ENCODE data around the gene IGFBP7. TPM values are rescaled to one million over a fixed set of nuclear protein-coding genes. Genes with fewer than 3 reads are reported as not detected.

IGFBP7 gene
- total RNA-seq, 1 donor from 2014 or later: 3,484 TPM

DNA sequence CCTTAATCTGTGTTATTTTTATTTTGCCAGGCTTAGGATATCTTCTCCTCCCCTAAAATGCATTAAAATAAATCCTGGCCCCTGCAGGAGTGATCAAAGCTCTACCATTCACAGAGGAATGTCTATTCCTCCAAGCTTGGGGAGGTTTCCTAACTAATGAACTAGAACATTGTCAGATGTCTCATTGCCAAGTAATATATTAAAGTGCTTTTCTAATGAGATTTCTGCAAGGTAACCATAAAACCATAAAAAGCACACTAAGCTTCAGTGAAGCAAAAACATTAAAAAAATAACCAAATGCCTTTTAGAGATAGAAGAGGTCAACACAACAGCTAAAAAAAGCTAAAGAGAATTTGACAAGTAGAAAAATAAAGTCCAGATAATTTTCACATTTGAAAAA lies 34.8 kb downstream of the IGFBP7 start:
- Mint-ChIP-seq H3K9me3 (ENCODE audit: unreplicated experiment) (no peaks in the 10 kb centered on the region), H3K27ac (ENCODE audit: unreplicated experiment) (peak overlapping the region; percentile 83), H3K36me3 (ENCODE audit: unreplicated experiment) (peaks cover 49% of the 10 kb centered on the region), H3K4me3 (ENCODE audit: unreplicated experiment) (no peak overlapping the region), H3K4me1 (ENCODE audit: unreplicated experiment) (peaks cover 95% of the 10 kb centered on the region), H3K27me3 (ENCODE audit: unreplicated experiment) (no peaks in the 10 kb centered on the region)
- TF ChIP-seq, protein P1, sequence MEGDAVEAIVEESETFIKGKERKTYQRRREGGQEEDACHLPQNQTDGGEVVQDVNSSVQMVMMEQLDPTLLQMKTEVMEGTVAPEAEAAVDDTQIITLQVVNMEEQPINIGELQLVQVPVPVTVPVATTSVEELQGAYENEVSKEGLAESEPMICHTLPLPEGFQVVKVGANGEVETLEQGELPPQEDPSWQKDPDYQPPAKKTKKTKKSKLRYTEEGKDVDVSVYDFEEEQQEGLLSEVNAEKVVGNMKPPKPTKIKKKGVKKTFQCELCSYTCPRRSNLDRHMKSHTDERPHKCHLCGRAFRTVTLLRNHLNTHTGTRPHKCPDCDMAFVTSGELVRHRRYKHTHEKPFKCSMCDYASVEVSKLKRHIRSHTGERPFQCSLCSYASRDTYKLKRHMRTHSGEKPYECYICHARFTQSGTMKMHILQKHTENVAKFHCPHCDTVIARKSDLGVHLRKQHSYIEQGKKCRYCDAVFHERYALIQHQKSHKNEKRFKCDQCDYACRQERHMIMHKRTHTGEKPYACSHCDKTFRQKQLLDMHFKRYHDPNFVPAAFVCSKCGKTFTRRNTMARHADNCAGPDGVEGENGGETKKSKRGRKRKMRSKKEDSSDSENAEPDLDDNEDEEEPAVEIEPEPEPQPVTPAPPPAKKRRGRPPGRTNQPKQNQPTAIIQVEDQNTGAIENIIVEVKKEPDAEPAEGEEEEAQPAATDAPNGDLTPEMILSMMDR (IDR thresholded peaks at IDR 0.05): no peak
- DNase-seq (ENCODE audit: extremely low spot score, unreplicated experiment): no peak

DNA sequence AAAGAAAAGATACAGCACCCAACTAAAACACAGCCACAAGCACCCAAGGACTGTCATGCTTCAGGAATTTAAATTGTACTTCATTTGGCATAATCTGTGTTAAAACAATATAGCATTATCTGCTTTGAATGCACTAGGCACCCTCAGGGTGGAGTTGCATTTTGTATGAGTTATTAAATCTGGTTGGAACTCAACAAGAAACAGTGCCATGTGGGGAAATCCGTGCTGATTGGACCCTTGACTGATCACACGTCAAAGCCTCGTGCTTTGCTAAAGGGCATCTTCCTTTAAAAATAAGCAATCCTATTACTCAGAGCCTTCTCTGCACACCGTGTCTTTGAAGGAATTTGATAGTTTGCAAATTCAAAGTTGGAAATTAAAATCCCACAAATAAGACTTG lies 35.4 kb downstream of the IGFBP7 start:
- Mint-ChIP-seq H3K4me1 (ENCODE audit: unreplicated experiment) (peaks cover 95% of the 10 kb centered on the region), H3K27ac (ENCODE audit: unreplicated experiment) (peak overlapping the region; percentile 83), H3K27me3 (ENCODE audit: unreplicated experiment) (no peaks in the 10 kb centered on the region), H3K36me3 (ENCODE audit: unreplicated experiment) (peaks cover 52% of the 10 kb centered on the region), H3K4me3 (ENCODE audit: unreplicated experiment) (peak overlapping the region; percentile 23), H3K9me3 (ENCODE audit: unreplicated experiment) (no peaks in the 10 kb centered on the region)
- TF ChIP-seq, protein P1 (IDR thresholded peaks at IDR 0.05): no peak
- DNase-seq (ENCODE audit: extremely low spot score, unreplicated experiment): no peak

DNA sequence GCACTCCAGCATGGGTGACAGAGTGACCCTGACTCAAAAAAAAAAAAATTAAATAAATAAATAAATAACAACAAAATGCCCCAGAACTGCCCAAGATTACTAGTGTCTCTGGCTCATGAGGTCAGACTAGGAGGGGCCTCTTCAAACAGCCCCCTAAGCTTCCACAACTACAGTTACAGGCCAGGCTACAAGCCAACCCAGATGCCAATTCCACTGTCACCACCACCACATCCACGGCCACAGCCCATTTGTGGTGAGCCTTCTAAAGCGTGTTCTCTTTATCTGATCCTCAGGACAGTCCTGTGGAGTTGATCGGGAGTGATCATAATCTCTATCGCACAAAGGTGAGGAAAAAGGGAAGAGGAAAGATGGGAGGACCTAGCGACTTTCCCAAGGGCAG lies 36.6 kb downstream of the IGFBP7 start:
- H3K4me1 Mint-ChIP-seq (ENCODE audit: unreplicated experiment): peaks cover 95% of the 10 kb centered on the region
- H3K4me3 Mint-ChIP-seq (ENCODE audit: unreplicated experiment): peak overlapping the region; percentile 12
- no peak for DNase-seq (ENCODE audit: extremely low spot score, unreplicated experiment)
- H3K27ac Mint-ChIP-seq (ENCODE audit: unreplicated experiment): peak overlapping the region; percentile 83
- H3K36me3 Mint-ChIP-seq (ENCODE audit: unreplicated experiment): peaks cover 53% of the 10 kb centered on the region
- TF ChIP-seq, protein P1 (IDR thresholded peaks at IDR 0.05): no peak
- no peaks in the 10 kb centered on the region for H3K27me3 Mint-ChIP-seq (ENCODE audit: unreplicated experiment)
- no peaks in the 10 kb centered on the region for H3K9me3 Mint-ChIP-seq (ENCODE audit: unreplicated experiment)

DNA sequence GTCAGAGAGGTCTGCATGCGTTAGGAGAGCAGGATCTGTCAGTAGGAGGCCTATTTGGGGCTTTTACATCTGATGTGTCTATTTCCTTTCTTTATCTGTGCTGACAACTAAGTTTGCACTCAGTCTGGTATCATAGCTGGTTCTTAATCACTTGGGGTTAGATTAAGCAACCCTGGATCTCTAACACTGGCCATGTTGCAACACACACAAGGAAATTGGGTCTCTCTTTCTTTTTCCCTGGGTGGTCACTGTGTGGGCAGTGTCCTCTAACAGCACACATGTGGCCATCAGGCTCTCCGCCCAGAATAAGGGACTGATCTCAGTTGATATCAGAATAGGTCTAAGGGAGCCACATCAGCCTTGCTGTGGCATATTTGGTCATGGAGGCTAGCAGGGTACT lies 38.9 kb downstream of the IGFBP7 start:
- H3K27ac Mint-ChIP-seq (ENCODE audit: unreplicated experiment): peak overlapping the region; percentile 92
- DNase-seq (ENCODE audit: extremely low spot score, unreplicated experiment): no peak
- H3K4me1 Mint-ChIP-seq (ENCODE audit: unreplicated experiment): peaks cover 96% of the 10 kb centered on the region
- TF ChIP-seq, protein P1 (IDR thresholded peaks at IDR 0.05): no peak
- H3K4me3 Mint-ChIP-seq (ENCODE audit: unreplicated experiment): no peak overlapping the region
- H3K9me3 Mint-ChIP-seq (ENCODE audit: unreplicated experiment): no peaks in the 10 kb centered on the region
- H3K36me3 Mint-ChIP-seq (ENCODE audit: unreplicated experiment): peaks cover 55% of the 10 kb centered on the region
- no peaks in the 10 kb centered on the region for H3K27me3 Mint-ChIP-seq (ENCODE audit: unreplicated experiment)

DNA sequence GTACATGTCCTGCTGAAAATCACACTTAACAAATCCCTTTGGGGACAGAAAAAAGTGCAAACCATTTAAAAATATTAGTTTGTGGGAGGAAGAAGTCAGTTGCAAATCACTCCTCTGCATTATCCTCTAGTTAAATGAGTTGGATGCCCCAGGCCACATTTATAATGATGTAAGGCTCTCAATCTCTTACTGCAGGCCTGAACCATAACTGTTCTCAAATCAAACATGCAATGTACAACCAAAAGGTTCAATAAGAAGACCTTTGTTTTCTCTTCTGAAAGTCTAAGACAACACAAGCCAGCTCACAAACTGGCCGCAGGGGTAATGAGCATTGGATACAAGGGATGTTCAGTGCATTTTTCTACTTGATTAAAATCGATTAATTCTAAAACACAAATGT lies 39.7 kb downstream of the IGFBP7 start:
- Mint-ChIP-seq H3K4me3 (ENCODE audit: unreplicated experiment) (no peak overlapping the region), H3K9me3 (ENCODE audit: unreplicated experiment) (no peaks in the 10 kb centered on the region), H3K27me3 (ENCODE audit: unreplicated experiment) (no peaks in the 10 kb centered on the region), H3K4me1 (ENCODE audit: unreplicated experiment) (peaks cover 97% of the 10 kb centered on the region), H3K36me3 (ENCODE audit: unreplicated experiment) (peaks cover 51% of the 10 kb centered on the region), H3K27ac (ENCODE audit: unreplicated experiment) (peak overlapping the region; percentile 92)
- DNase-seq (ENCODE audit: extremely low spot score, unreplicated experiment): no peak
- TF ChIP-seq, protein P1 (IDR thresholded peaks at IDR 0.05): no peak

Measured in osteocyte (in vitro differentiated cells).